Measurements from ENCODE around the gene MYBPHL.
A peak's percentile ranks its signal among the peaks of the same experiment; 100 is the strongest.

GRCh38 chr1:109282952-109283747 is 23.7 kb downstream of the MYBPHL start, which contains the start of gene PSRC1:
- TF ChIP-seq GABPA (IDR thresholded peaks at IDR 0.05; ENCODE audit: low read depth, low read length): peak; percentile 64
- peak; percentile 91 for TF ChIP-seq GABPA (CRISPR knock-in tag; IDR thresholded peaks at IDR 0.05; ENCODE audit: low read depth)
- TF ChIP-seq ZNF574 (CRISPR knock-in tag; IDR thresholded peaks at IDR 0.05): peak; percentile 91
- TF ChIP-seq PHF5A (CRISPR knock-in tag; IDR thresholded peaks at IDR 0.05; ENCODE audit: low read depth, unreplicated experiment): peak; percentile 47
- no peak for TF ChIP-seq XBP1 (CRISPR knock-in tag; IDR thresholded peaks at IDR 0.05)
- peak; percentile 51 for TF ChIP-seq NR0B2 (CRISPR knock-in tag; IDR thresholded peaks at IDR 0.05)
- no peak for TF ChIP-seq RNF2 (conservative IDR thresholded peaks at IDR 0.05; ENCODE audit: low read depth)
- TF ChIP-seq ASH2L (IDR thresholded peaks at IDR 0.05; ENCODE audit: insufficient read length, low read depth, low read length): no peak
- peak; percentile 79 to 92 for TF ChIP-seq POLR2A (IDR thresholded peaks at IDR 0.05; ENCODE audit: insufficient read depth in 1 of 2, low read depth in 2 of 2, low read length in 2 of 2)
- no peak for TF ChIP-seq ZNF883 (CRISPR knock-in tag; IDR thresholded peaks at IDR 0.05; ENCODE audit: not compliant biosample characterization)
- TF ChIP-seq ZNF263 (CRISPR knock-in tag; IDR thresholded peaks at IDR 0.05): peak; percentile 54; the same call in 1 of the 2 replicates
- TF ChIP-seq EZH2 (conservative IDR thresholded peaks at IDR 0.05; ENCODE audit: low read depth, low read length): no peak
- TF ChIP-seq IRF2 (CRISPR knock-in tag; IDR thresholded peaks at IDR 0.05): peak; percentile 55
- TF ChIP-seq SNAI1 (CRISPR knock-in tag; IDR thresholded peaks at IDR 0.05; ENCODE audit: borderline replicate concordance): no peak
- TF ChIP-seq FOXK2 (IDR thresholded peaks at IDR 0.05): no peak
